GM21529 (cell line): ENCODE results near the gene KIR2DL3.
"Not testable (repeated sequence)": the region's sequence is repeated elsewhere in the genome, so short reads cannot be mapped to it uniquely, and the experiment has no call there.

Experiments
- ATAC-seq: cut with Tn5 transposase; IDR thresholded peaks from one replicate; pipeline ENCODE4 v1.9.1; 2021; ENCODE audit not compliant: unreplicated experiment

KIR2DL3 gene

DNA sequence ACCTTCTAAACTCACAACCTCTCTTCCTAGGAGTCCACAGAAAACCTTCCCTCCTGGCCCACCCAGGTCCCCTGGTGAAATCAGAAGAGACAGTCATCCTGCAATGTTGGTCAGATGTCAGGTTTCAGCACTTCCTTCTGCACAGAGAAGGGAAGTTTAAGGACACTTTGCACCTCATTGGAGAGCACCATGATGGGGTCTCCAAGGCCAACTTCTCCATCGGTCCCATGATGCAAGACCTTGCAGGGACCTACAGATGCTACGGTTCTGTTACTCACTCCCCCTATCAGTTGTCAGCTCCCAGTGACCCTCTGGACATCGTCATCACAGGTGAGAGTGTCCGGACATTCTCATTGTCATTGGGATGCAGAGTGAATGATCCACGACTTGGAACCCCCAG is 3.6 kb downstream of the KIR2DL3 start:
- not testable (repeated sequence) for ATAC-seq

DNA sequence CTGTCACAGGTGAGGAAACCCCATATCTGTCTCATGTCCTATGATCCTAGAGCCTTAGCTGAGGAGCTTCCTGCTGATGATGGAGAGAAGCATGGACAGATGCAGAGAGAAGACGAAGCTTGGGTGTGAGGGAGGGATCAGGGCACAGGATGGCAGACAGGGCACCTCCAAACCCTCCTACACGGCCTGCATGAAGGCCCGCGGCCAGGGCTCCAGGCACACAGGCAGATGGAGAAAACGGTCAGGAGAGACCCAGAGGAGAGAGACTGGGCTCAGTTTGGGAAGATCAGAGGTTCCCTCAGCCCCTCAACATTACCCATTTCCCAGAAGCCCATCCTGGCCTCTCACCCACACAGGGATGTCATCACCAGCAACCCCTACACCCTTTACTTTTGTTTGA is 5.8 kb downstream of the KIR2DL3 start:
- not testable (repeated sequence) for ATAC-seq

- ATAC-seq = not testable (repeated sequence)
Measured at GRCh38 chr19:54747614-54748322, 9.5 kb downstream of the KIR2DL3 start.

- ATAC-seq = not testable (repeated sequence)
Measured at GRCh38 chr19:54750276-54750675, 12.0 kb downstream of the KIR2DL3 start.

GRCh38 chr19:54756204-54757110 is 18.1 kb downstream of the KIR2DL3 start:
- ATAC-seq = not testable (repeated sequence)

- not testable (repeated sequence) for ATAC-seq
Measured at GRCh38 chr19:54758577-54758976, 20.3 kb downstream of the KIR2DL3 start.

DNA sequence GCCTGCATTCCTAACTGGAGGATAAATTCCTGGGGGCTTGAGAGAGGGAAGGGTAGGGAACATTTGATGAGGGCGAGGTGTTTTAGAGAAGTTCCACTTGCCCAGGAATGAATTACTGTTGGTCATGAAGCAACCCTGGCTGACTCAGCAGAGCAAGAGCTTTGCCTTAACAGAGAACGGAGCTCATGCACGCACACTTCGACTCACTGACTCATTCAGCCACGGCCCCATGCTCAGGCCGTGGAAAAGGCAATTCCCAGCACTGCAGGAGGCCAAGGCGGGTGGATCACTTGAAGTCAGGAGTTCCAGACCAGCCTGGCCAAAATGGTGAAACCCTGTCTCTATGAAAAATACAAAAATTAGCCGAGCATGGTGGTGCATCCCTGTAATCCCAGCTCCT is 25.9 kb downstream of the KIR2DL3 start:
- not testable (repeated sequence) for ATAC-seq

GRCh38 chr19:54766464-54766863 is 28.2 kb downstream of the KIR2DL3 start:
- not testable (repeated sequence) for ATAC-seq

GRCh38 chr19:54769646-54770045 is 31.3 kb downstream of the KIR2DL3 start, which contains the start of gene KIR2DL1:
Gene KIR2DL1, plus strand, starts transcription at chr19:54769793. Its CDS starts 58 bp downstream, at chr19:54769851.
- not testable (repeated sequence) for ATAC-seq

DNA sequence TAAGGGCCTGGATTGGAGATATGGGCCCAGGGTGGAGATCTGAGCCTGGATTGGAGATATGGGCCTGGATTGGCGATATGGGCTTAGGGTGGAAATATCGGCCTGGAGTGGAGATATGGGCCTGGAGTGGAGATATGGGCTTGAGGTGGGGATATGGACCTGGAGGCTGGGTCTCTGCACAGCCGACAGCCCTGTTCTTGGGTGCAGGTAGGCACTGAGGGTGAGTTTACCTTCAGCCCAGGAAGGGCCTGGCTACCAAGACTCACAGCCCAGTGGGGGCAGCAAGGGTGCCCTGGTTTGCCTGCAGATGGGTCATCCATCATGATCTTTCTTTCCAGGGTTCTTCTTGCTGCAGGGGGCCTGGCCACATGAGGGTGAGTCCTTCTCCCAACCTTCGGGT is 32.2 kb downstream of the KIR2DL3 start:
- ATAC-seq = not testable (repeated sequence)

GRCh38 chr19:54771018-54771960 is 33.0 kb downstream of the KIR2DL3 start:
- ATAC-seq = not testable (repeated sequence)

DNA sequence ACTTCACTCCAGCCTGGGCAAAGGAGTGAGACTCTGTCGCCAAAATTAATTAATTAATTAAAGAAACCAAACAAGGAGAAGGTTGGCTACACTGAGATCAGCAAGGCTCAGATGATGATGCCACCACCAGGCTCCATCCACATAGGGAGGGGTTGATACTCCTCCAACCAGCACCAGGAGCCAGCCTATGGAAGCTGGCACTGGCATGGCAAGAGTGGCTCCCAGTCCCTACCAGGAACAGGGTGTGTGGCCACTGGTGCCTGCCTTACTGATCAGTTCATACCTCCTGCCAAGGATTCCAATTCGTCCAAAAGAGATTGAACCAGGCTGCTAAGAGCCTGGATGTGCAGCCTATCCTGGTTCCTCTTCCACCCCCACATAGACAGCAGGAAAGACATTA is 34.4 kb downstream of the KIR2DL3 start:
- not testable (repeated sequence) for ATAC-seq

DNA sequence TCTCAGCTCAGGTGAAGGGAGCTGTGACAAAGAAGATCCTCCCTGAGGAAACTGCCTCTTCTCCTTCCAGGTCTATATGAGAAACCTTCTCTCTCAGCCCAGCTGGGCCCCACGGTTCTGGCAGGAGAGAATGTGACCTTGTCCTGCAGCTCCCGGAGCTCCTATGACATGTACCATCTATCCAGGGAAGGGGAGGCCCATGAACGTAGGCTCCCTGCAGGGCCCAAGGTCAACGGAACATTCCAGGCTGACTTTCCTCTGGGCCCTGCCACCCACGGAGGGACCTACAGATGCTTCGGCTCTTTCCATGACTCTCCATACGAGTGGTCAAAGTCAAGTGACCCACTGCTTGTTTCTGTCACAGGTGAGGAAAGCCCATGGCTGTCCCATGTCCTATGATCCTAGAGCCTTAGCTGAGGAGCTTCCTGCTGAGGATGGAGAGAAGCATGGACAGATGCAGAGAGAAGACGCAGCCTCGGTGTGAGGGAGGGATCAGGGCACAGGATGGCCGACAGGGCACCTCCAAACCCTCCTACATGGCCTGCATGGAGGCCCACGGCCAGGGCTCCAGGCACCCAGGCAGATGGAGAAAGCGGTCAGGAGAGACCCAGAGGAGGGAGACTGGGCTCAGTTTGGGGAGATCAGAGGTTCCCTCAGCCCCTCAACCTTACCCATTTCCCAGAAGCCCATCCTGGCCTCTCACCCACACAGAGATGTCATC is 36.9 kb downstream of the KIR2DL3 start:
- ATAC-seq = not testable (repeated sequence)

GRCh38 chr19:54775830-54776229 is 37.5 kb downstream of the KIR2DL3 start:
- ATAC-seq = not testable (repeated sequence)

DNA sequence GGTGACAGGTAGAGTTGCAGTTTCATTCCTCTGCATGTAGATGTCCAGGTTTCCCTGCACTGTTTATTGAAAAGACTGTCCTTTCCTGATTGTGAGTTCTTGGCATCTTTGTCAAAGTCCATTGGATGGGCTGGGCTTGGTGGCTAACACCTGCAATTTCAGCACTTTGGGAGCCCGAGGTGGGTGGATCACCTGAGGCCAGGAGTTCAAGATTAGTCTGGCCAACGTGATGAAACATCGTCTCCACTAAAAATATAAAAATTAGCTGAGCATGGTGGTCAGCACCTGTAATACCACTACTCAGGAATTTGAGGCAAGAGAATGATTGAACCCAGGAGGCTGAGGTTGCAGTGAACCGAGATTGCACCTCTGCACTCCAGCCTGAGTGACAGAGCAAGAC is 39.5 kb downstream of the KIR2DL3 start:
- not testable (repeated sequence) for ATAC-seq

DNA sequence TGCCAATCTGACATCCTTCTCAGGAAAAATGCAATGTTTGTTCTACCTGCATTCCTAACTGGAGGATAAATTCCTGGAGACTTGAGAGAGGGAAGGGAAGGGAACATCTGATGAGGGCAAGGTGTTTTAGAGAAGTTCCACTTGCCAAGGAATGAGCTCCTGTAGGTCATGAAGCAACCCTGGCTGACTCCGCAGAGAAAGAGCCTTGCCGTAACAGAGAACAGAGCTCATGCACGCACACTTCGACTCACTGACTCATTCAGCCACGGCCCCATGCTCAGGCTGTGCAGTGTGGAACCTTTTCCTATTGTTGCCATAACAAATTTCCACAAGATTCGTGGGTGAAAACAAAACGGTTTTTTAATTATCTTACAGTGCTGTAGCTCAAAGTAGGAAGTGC is 40.6 kb downstream of the KIR2DL3 start:
- not testable (repeated sequence) for ATAC-seq

GRCh38 chr19:54782916-54783315 is 44.6 kb downstream of the KIR2DL3 start:
- not testable (repeated sequence) for ATAC-seq

- ATAC-seq = not testable (repeated sequence)
Measured at GRCh38 chr19:54786091-54786723, 47.9 kb downstream of the KIR2DL3 start.

DNA sequence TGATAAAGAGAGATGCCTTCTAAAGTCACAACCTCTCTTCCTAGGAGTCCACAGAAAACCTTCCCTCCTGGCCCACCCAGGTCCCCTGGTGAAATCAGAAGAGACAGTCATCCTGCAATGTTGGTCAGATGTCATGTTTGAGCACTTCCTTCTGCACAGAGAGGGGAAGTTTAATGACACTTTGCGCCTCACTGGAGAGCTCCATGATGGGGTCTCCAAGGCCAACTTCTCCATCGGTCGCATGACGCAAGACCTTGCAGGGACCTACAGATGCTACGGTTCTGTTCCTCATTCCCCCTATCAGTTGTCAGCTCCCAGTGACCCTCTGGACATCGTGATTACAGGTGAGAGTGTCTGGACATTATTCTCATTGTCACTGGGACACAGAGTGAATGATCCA is 49.8 kb downstream of the KIR2DL3 start:
- ATAC-seq = not testable (repeated sequence)
